Liver (tissue), 9 donors: ENCODE results near the gene CIZ1. TPM values are rescaled to one million over a fixed set of nuclear protein-coding genes. Genes with fewer than 3 reads are reported as not detected.

Experiments used
- DNase-seq: peaks from one replicate; pipeline ENCODE4 v3.0.0-alpha.2; 2017; ENCODE audit warnings: low spot score
- H3K27ac ChIP-seq, 2 donors: one replicate each; pipeline ENCODE4 v1.7.0; 2013; ENCODE audit warnings: inconsistent platforms in 2 of 2, low read length in 2 of 2, control low read depth in 1 of 2, low read depth in 1 of 2, mild to moderate bottlenecking in 1 of 2
- H3K27me3 ChIP-seq, 4 donors: one replicate each; pipeline versions ENCODE4 v1.6.1 to v1.7.0; 2013; ENCODE audit warnings: low read length in 3 of 4, inconsistent platforms in 1 of 4, mild to moderate bottlenecking in 1 of 4, moderate library complexity in 1 of 4; ENCODE audit not compliant: control insufficient read depth in 4 of 4, insufficient read depth in 4 of 4
- H3K36me3 ChIP-seq, 4 donors: one replicate each; pipeline versions ENCODE4 v1.6.1 to v1.7.0; 2013; ENCODE audit warnings: low read length in 3 of 4, mild to moderate bottlenecking in 3 of 4, low read depth in 1 of 4, moderate library complexity in 1 of 4; ENCODE audit not compliant: control insufficient read depth in 4 of 4, insufficient read depth in 3 of 4
- H3K4me1 ChIP-seq, 4 donors: one replicate each; pipeline versions ENCODE4 v1.6.1 to v1.7.0; 2013; ENCODE audit warnings: low read length in 3 of 4, mild to moderate bottlenecking in 3 of 4, moderate library complexity in 1 of 4; ENCODE audit not compliant: control insufficient read depth in 4 of 4, insufficient read depth in 4 of 4
- H3K4me3 ChIP-seq, 3 donors: one replicate each; pipeline versions ENCODE4 v1.6.1 to v1.7.0; 2013; ENCODE audit warnings: low read length in 3 of 3, control low read depth in 1 of 3, low read depth in 1 of 3, mild to moderate bottlenecking in 1 of 3
- H3K9ac ChIP-seq, 2 donors: one replicate each; pipeline ENCODE4 v1.7.0; 2013; ENCODE audit warnings: low read length in 2 of 2, mild to moderate bottlenecking in 2 of 2, moderate library complexity in 2 of 2, control low read depth in 1 of 2, low read depth in 1 of 2
- H3K9me3 ChIP-seq, 4 donors: one replicate each; pipeline versions ENCODE4 v1.6.1 to v1.7.0; 2013; ENCODE audit warnings: low read length in 3 of 4; ENCODE audit not compliant: control insufficient read depth in 4 of 4
- FOXA2 ChIP-seq: IDR thresholded peaks from 2 replicates; pipeline ENCODE4 v1.6.1; 2016; ENCODE audit warnings: antibody characterized with exemption
- GABPA ChIP-seq, 2 donors: IDR thresholded peaks in 1 of 2; conservative IDR thresholded peaks in 1 of 2; 2 replicates each; pipeline ENCODE4 v1.6.1; 2016; ENCODE audit warnings: antibody characterized with exemption in 2 of 2, mild to moderate bottlenecking in 1 of 2, moderate library complexity in 1 of 2
- HNF4A ChIP-seq, 2 donors: conservative IDR thresholded peaks; 2 replicates each; pipeline ENCODE4 v1.6.1; 2016; ENCODE audit warnings: antibody characterized with exemption in 2 of 2, mild to moderate bottlenecking in 2 of 2
- SP1 ChIP-seq: IDR thresholded peaks from 2 replicates; pipeline ENCODE4 v1.6.1; 2018; ENCODE audit warnings: antibody characterized with exemption, mild to moderate bottlenecking
- TAF1 ChIP-seq: conservative IDR thresholded peaks from 2 replicates; pipeline ENCODE4 v1.6.1; 2016; ENCODE audit warnings: antibody characterized with exemption, mild to moderate bottlenecking
- WGBS: extraction: QIAGEN DNeasy Blood & Tissue Kit; methylation state at CpG from one replicate; pipeline ENCODE4 v1.1.7; 2013; 5-methylcytosine and 5-hydroxymethylcytosine counted together
- polyA plus RNA-seq, 2 donors: library from polyadenylated mRNA; stranded (reverse) in 1 of 2; unstranded in 1 of 2; fragments of 200-250 nt in 1 of 2; fragments of >200 nt in 1 of 2; fragmentation: Nextera tagmentation in 1 of 2; extraction: Ambion mirVana in 1 of 2; gene quantifications; one replicate each; pipeline versions ENCODE4 v1.2.1 to v1.2.3, GENCODE V29; 2013 to 2015
- total RNA-seq, 2 donors: library from RNA; depleted of rRNA; stranded (reverse); fragments of >200 nt; gene quantifications; one replicate each; pipeline ENCODE4 v1.2.3, GENCODE V29; 2014
- TF ChIP-seq, protein P1 (sequence below): IDR thresholded peaks from 2 replicates; pipeline ENCODE4 v1.6.1; 2016; ENCODE audit warnings: antibody characterized with exemption
- TF ChIP-seq, protein P2 (sequence below): IDR thresholded peaks from 2 replicates; pipeline ENCODE4 v1.6.1; 2016; ENCODE audit warnings: antibody characterized with exemption
- TF ChIP-seq, protein P3 (sequence below): IDR thresholded peaks from 2 replicates; pipeline ENCODE4 v1.6.1; 2016; ENCODE audit warnings: antibody characterized with exemption, mild to moderate bottlenecking
- donor health status: healthy.
- donor health status: healthy.
- donor health status: healthy.
- donor health status: healthy.
- donor health status: healthy.

Gene CIZ1
- total and polyA plus RNA-seq, 4 donors = 12.5 to 15.5 (median 13.7) TPM

DNA sequence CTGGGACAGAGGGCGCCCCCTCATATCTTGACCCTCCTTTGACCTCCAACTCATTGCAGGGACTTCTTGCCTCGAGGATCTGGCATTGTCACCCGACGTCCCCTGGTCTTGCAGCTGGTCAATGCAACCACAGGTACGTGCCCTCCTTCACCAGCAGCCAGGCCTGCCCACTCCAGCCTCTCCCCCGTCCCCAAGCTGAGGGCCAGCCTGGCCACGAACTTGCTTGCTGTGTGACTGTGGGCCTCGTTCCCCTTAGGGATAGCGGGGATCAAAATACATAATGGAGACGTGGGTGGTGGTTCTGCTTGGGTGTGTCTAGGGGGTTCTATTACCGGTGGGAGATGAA, 26.8 kb upstream of the CIZ1 start:
- TF ChIP-seq GABPA (IDR thresholded peaks at IDR 0.05 in 1 of 2, conservative IDR thresholded peaks at IDR 0.05 in 1 of 2) = no peak
- TF ChIP-seq, protein P1, sequence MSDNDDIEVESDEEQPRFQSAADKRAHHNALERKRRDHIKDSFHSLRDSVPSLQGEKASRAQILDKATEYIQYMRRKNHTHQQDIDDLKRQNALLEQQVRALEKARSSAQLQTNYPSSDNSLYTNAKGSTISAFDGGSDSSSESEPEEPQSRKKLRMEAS = no peak
- TF ChIP-seq, protein P2, sequence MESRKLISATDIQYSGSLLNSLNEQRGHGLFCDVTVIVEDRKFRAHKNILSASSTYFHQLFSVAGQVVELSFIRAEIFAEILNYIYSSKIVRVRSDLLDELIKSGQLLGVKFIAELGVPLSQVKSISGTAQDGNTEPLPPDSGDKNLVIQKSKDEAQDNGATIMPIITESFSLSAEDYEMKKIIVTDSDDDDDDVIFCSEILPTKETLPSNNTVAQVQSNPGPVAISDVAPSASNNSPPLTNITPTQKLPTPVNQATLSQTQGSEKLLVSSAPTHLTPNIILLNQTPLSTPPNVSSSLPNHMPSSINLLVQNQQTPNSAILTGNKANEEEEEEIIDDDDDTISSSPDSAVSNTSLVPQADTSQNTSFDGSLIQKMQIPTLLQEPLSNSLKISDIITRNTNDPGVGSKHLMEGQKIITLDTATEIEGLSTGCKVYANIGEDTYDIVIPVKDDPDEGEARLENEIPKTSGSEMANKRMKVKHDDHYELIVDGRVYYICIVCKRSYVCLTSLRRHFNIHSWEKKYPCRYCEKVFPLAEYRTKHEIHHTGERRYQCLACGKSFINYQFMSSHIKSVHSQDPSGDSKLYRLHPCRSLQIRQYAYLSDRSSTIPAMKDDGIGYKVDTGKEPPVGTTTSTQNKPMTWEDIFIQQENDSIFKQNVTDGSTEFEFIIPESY = no peak
- Histone ChIP-seq H3K4me1 (peaks cover 6 to 40% (median 24%) of the 10 kb centered on the region in 4 donors), H3K4me3 (peak overlapping the region in 1 of 3 donors; percentile 14), H3K9me3 (no peaks in the 10 kb centered on the region), H3K36me3 (peaks cover 0 to 3% (median 0%) of the 10 kb centered on the region in 4 donors), H3K27me3 (no peaks in the 10 kb centered on the region), H3K27ac (no peak overlapping the region), H3K9ac (no peak overlapping the region)
- no peak for DNase-seq
- WGBS = 74% methylated on average over 11 of the region's 11 CpGs

DNA sequence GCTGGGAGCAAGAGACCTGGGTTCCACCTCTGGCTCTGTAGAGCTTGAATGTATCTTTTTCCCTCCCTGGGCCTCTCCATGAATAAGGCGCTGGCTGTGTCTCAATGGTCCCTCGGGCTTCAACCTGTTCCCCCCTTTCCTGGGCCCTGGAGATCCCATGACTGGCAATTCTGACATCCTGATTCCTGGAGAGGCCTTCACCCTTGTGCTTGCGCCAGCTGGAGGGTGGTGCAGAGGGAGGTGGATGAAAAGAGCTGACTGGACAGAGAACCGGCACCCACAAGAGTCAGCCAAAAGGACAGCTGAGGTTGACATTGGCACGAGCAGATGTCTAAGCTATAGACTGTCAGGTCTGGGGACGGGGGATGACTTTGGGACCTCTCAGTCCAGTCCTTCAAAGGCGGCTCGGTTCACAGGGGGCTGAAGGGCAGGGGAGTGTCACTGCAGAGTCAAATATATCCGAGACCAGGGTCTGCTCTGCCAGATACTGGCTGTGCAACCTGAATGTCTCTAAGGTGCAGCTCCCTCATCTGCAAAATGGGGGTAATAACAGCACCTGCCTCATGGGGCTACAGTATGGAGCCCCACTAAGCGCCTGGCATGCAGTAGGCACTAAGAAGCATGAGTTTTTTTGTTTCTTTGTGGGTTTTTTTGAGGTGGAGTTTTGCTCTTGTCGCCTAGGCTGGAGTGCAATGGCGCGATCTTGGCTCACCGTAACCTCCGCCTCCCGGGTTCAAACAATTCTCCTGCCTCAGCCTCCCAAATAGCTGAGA, 25.6 kb upstream of the CIZ1 start:
- DNase-seq = no peak
- H3K4me3 ChIP-seq = no peak overlapping the region
- H3K36me3 ChIP-seq = no peaks in the 10 kb centered on the region
- H3K9me3 ChIP-seq = no peaks in the 10 kb centered on the region
- TF ChIP-seq SP1 = peak; percentile 8
- no peak for TF ChIP-seq FOXA2
- 61% methylated on average over 16 of the region's 16 CpGs for WGBS
- no peaks in the 10 kb centered on the region for H3K27me3 ChIP-seq
- H3K4me1 ChIP-seq = peaks cover 9 to 48% (median 29%) of the 10 kb centered on the region in 4 donors
- H3K9ac ChIP-seq = no peak overlapping the region
- H3K27ac ChIP-seq = peak overlapping the region in 1 of 2 donors; percentile 45

DNA sequence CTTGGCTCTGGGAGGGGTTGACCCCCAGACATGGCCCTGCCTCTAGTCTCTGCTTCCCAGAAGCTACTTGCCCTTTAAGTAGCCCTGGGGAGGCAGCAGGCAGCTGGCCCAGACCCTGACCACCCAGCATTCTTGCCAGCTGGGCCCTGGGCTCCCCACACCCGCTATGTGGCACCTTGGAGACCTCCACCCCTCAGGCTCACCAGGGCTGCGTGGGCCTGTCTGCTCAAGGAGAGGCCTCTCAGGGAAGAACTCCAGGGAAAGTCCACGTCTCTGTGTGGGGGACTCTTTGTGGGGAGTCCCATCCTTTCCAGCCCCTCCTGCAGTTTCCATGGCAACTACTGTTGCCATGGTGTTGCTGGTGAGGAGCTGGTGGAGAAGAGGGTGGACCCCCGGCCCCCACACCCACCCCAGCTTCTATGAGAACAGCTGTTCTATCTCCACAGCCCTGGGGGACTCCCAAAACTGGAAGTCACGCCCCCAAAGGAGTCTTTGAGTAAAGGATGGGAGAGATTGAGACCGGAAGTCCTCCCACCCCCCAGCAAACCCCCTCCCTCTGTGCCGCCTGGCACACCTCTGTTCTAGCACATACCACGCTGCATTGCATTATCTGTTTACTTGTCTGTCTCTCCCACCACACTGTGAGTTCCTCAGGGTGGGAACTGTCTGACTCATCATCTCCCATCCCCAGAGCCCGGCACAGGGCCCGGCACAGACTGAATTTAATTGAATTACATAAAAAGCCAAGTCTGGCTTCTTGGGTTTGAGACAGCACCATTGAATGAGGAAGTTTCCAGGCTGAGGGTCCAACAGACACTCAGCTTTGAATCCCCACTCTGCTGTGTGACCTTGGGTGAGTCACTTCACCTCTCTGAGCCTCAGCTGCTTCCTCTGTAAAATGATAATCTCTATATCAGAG, 24.4 kb upstream of the CIZ1 start:
- H3K9ac ChIP-seq = no peak overlapping the region
- no peaks in the 10 kb centered on the region for H3K27me3 ChIP-seq
- no peak for TF ChIP-seq HNF4A (conservative IDR thresholded peaks at IDR 0.05)
- TF ChIP-seq TAF1 = no peak
- TF ChIP-seq SP1 = no peak
- TF ChIP-seq FOXA2 = no peak
- TF ChIP-seq, protein P3, sequence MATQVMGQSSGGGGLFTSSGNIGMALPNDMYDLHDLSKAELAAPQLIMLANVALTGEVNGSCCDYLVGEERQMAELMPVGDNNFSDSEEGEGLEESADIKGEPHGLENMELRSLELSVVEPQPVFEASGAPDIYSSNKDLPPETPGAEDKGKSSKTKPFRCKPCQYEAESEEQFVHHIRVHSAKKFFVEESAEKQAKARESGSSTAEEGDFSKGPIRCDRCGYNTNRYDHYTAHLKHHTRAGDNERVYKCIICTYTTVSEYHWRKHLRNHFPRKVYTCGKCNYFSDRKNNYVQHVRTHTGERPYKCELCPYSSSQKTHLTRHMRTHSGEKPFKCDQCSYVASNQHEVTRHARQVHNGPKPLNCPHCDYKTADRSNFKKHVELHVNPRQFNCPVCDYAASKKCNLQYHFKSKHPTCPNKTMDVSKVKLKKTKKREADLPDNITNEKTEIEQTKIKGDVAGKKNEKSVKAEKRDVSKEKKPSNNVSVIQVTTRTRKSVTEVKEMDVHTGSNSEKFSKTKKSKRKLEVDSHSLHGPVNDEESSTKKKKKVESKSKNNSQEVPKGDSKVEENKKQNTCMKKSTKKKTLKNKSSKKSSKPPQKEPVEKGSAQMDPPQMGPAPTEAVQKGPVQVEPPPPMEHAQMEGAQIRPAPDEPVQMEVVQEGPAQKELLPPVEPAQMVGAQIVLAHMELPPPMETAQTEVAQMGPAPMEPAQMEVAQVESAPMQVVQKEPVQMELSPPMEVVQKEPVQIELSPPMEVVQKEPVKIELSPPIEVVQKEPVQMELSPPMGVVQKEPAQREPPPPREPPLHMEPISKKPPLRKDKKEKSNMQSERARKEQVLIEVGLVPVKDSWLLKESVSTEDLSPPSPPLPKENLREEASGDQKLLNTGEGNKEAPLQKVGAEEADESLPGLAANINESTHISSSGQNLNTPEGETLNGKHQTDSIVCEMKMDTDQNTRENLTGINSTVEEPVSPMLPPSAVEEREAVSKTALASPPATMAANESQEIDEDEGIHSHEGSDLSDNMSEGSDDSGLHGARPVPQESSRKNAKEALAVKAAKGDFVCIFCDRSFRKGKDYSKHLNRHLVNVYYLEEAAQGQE = no peak
- no peaks in the 10 kb centered on the region for H3K36me3 ChIP-seq
- no peak for DNase-seq
- no peak overlapping the region for H3K4me3 ChIP-seq
- 83% methylated on average over 10 of the region's 10 CpGs for WGBS
- H3K4me1 ChIP-seq = peaks cover 10 to 59% (median 40%) of the 10 kb centered on the region in 4 donors
- peak overlapping the region in 1 of 2 donors; percentile 36 for H3K27ac ChIP-seq
- no peaks in the 10 kb centered on the region for H3K9me3 ChIP-seq
